ENCODE measurements around the gene SMIM10. TPM values are rescaled to one million over a fixed set of nuclear protein-coding genes. Genes with fewer than 3 reads are reported as not detected.
A peak's percentile ranks its signal among the peaks of the same experiment; 100 is the strongest.

The SMIM10 gene
- total and polyA plus RNA-seq, 12 donors = 6.9 to 27.4 (median 13.0) TPM

DNA sequence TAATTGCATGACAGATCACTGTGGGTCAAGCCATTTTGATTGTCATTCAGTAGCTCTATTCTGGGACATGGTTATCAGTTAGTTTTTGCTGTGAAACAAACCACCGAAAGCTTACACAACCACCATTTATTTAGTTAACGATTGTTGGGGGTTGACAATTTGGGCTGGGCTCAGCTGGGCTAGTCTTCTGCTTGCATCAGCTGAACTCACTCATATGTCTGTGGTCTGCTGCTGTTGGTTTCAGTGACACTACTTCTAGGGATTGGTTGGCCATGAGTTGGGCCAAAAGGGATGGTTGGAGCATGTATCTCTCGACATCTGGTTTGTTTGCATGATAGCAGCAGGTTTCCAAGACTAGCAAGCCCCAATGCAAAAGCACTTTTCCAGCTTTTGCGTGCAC lies 5.3 kb upstream of the SMIM10 start:
- Histone ChIP-seq H3K4me1 (replicated peaks in 1 of 2) (peaks cover 0 to 3% of the 10 kb centered on the region in 2 donors), H3K4me3 (no peak overlapping the region), H3K36me3 (replicated peaks in 1 of 2) (no peaks in the 10 kb centered on the region), H3K27ac (no peak overlapping the region), H3K27me3 (peaks cover 13% of the 10 kb centered on the region), H3K9me3 (replicated peaks in 1 of 3) (no peaks in the 10 kb centered on the region)
- 74 to 90% (median 84%) methylated on average over 4 of the region's 4 CpGs for WGBS, 4 donors
- TF ChIP-seq POLR2A (IDR thresholded peaks at IDR 0.05) = no peak
- TF ChIP-seq, protein P1, sequence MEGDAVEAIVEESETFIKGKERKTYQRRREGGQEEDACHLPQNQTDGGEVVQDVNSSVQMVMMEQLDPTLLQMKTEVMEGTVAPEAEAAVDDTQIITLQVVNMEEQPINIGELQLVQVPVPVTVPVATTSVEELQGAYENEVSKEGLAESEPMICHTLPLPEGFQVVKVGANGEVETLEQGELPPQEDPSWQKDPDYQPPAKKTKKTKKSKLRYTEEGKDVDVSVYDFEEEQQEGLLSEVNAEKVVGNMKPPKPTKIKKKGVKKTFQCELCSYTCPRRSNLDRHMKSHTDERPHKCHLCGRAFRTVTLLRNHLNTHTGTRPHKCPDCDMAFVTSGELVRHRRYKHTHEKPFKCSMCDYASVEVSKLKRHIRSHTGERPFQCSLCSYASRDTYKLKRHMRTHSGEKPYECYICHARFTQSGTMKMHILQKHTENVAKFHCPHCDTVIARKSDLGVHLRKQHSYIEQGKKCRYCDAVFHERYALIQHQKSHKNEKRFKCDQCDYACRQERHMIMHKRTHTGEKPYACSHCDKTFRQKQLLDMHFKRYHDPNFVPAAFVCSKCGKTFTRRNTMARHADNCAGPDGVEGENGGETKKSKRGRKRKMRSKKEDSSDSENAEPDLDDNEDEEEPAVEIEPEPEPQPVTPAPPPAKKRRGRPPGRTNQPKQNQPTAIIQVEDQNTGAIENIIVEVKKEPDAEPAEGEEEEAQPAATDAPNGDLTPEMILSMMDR (IDR thresholded peaks at IDR 0.05) = no peak
- DNase-seq = no peak
- intact Hi-C loops (cut with DNase I) = no loop called here

DNA sequence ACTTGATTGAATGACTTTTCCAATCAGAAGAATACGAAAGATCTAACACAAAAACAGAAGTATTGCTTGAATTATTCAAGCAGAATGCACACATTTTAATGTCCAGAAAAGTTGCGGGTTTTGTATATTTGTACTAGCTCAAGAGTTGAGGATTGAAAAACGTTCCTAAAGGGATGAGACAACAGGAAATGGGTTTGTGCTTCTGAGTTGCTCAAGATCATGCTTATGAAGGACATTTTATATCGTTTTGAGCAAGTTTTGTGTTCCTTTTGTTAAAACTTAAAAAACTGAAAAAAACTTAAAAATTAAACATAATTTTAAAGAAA lies 353 bp upstream of the SMIM10 start:
- peak overlapping the region in 2 of 5 donors; percentile 41 to 56 for H3K27ac ChIP-seq
- H3K4me1 ChIP-seq (replicated peaks in 1 of 2) = peaks cover 0 to 6% of the 10 kb centered on the region in 2 donors
- no peaks in the 10 kb centered on the region for H3K36me3 ChIP-seq (replicated peaks in 1 of 2)
- no peak for DNase-seq
- H3K9me3 ChIP-seq (replicated peaks in 1 of 3) = no peaks in the 10 kb centered on the region
- 39 to 41% (median 40%) methylated on average over 4 of the region's 4 CpGs for WGBS, 4 donors
- no peak for TF ChIP-seq POLR2A (IDR thresholded peaks at IDR 0.05)
- TF ChIP-seq, protein P1 (IDR thresholded peaks at IDR 0.05) = no peak
- peak overlapping the region in 1 of 4 donors; percentile 50 for H3K4me3 ChIP-seq
- intact Hi-C loops (cut with DNase I) = no loop called here
- peaks cover 13% of the 10 kb centered on the region for H3K27me3 ChIP-seq

DNA sequence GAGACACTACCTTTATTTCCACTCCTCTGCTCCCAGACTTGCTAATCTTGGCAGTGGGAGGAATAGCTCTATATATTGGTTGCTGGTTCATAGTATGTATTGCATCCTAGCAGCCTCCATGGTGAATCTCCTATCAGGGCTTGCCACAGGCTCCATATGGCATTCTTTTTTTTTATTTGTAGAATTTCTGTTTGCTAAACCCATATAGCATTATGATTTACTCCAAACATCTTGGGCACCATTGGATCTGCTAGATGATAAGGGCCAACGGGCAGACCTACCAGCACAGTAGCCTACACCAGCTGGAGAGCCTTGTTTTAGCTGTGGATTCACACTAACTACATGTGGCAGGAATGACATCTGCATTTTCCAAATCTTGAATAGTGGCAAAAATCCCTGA lies 6.9 kb downstream of the SMIM10 start:
- intact Hi-C loops (cut with DNase I) = no loop called here
- H3K4me1 ChIP-seq (replicated peaks in 1 of 2) = no peaks in the 10 kb centered on the region
- TF ChIP-seq, protein P1 (IDR thresholded peaks at IDR 0.05) = no peak
- TF ChIP-seq POLR2A (IDR thresholded peaks at IDR 0.05) = no peak

DNA sequence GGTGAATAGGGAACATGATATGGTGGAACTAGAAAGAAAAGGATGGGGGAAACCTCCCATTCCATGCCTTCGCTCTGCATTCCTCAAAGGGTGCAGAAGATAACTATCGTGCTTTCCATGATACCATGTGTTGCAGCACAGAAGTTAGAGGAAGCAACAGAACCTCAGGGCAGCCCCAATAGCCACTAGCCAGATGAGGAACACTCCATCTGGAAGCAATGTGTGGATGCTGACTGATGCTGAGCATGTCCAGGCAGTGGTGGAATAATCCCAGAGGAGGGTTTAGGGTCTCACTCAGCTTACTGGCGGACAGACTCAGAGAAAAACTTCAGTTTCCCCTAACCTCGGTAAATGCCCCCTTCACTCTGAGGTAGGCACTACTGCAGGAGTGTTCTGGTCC lies 7.5 kb downstream of the SMIM10 start:
- H3K36me3 ChIP-seq (replicated peaks in 1 of 2) = no peaks in the 10 kb centered on the region
- H3K4me3 ChIP-seq = no peak overlapping the region
- H3K27ac ChIP-seq = no peak overlapping the region
- H3K27me3 ChIP-seq = no peaks in the 10 kb centered on the region
- TF ChIP-seq POLR2A (IDR thresholded peaks at IDR 0.05) = no peak
- TF ChIP-seq, protein P1 (IDR thresholded peaks at IDR 0.05) = no peak
- H3K9me3 ChIP-seq (replicated peaks in 1 of 3) = no peaks in the 10 kb centered on the region
- H3K4me1 ChIP-seq (replicated peaks in 1 of 2) = no peaks in the 10 kb centered on the region
- intact Hi-C loops (cut with DNase I) = no loop called here
- WGBS, 4 donors = 62 to 100% (median 84%) methylated on average over 1 to 4 of the region's 4 CpGs
- DNase-seq = no peak

More for the DNA sequence above, 6.9 kb downstream of the SMIM10 start:
- 54 to 86% (median 67%) methylated on average over 1 of the region's 1 CpG for WGBS, 4 donors
- H3K4me3 ChIP-seq = no peak overlapping the region
- DNase-seq = no peak
- no peaks in the 10 kb centered on the region for H3K9me3 ChIP-seq (replicated peaks in 1 of 3)
- H3K27me3 ChIP-seq = no peaks in the 10 kb centered on the region
- no peaks in the 10 kb centered on the region for H3K36me3 ChIP-seq (replicated peaks in 1 of 2)
- no peak overlapping the region for H3K27ac ChIP-seq
